ENCODE measurements around the gene SYNE1. TPM values are rescaled to one million over a fixed set of nuclear protein-coding genes. Genes with fewer than 3 reads are reported as not detected.

SYNE1 gene
- total RNA-seq, 1 donor from 2014 or later: 6.0 TPM

- no peak overlapping the region for H3K4me2 ChIP-seq
- no peaks in the 10 kb centered on the region for H3K79me2 ChIP-seq (ENCODE audit: low read depth)
- no peak for TF ChIP-seq CTCF (IDR thresholded peaks at IDR 0.05)
- no peak for TF ChIP-seq EZH2 (IDR thresholded peaks at IDR 0.05)
- no peak for TF ChIP-seq EZH2phosphoT487 (IDR thresholded peaks at IDR 0.05)
- H3K27me3 Mint-ChIP-seq (ENCODE audit: insufficient read depth, low read depth): peaks cover 2% of the 10 kb centered on the region
- H3F3A ChIP-seq (ENCODE audit: low read depth): no peaks in the 10 kb centered on the region
- DNase-seq (ENCODE audit: low spot score): no peak
- no peaks in the 10 kb centered on the region for H3K9me3 ChIP-seq (ENCODE audit: low read depth)
- H3K27me3 ChIP-seq: no peaks in the 10 kb centered on the region
- peaks cover 2% of the 10 kb centered on the region for H3K36me3 Mint-ChIP-seq
- H3K9ac ChIP-seq: no peak overlapping the region
- H2AFZ ChIP-seq (replicated peaks): no peak overlapping the region
- no peak overlapping the region for H3K4me3 ChIP-seq
- H3K27ac Mint-ChIP-seq: no peak overlapping the region
- H3K9me3 Mint-ChIP-seq: no peaks in the 10 kb centered on the region
- peaks cover 26% of the 10 kb centered on the region for H3K4me1 Mint-ChIP-seq
- H3K36me3 ChIP-seq: no peaks in the 10 kb centered on the region
- H4K20me1 ChIP-seq (ENCODE audit: low read depth): no peaks in the 10 kb centered on the region
- H3K4me1 ChIP-seq: peaks cover 6% of the 10 kb centered on the region
- H3K27ac ChIP-seq: no peak overlapping the region
- H3K4me3 Mint-ChIP-seq: no peak overlapping the region
Observed at GRCh38 chr6:152298055-152298647, 339.0 kb downstream of the SYNE1 start.

GRCh38 chr6:152296648-152297376 is 340.4 kb downstream of the SYNE1 start:
- H3K36me3 ChIP-seq: no peaks in the 10 kb centered on the region
- no peak overlapping the region for H2AFZ ChIP-seq (replicated peaks)
- DNase-seq (ENCODE audit: low spot score): no peak
- Mint-ChIP-seq H3K27me3 (ENCODE audit: insufficient read depth, low read depth) (no peaks in the 10 kb centered on the region), H3K9me3 (no peaks in the 10 kb centered on the region), H3K36me3 (peaks cover 4% of the 10 kb centered on the region), H3K4me1 (peaks cover 26% of the 10 kb centered on the region), H3K4me3 (no peak overlapping the region), H3K27ac (peak overlapping the region; percentile 88)
- H3K9me3 ChIP-seq (ENCODE audit: low read depth): no peaks in the 10 kb centered on the region
- peaks cover 6% of the 10 kb centered on the region for H3K4me1 ChIP-seq
- no peak overlapping the region for H3K9ac ChIP-seq
- no peaks in the 10 kb centered on the region for H3F3A ChIP-seq (ENCODE audit: low read depth)
- H3K27ac ChIP-seq: no peak overlapping the region
- H4K20me1 ChIP-seq (ENCODE audit: low read depth): no peaks in the 10 kb centered on the region
- H3K4me2 ChIP-seq: no peak overlapping the region
- no peak for TF ChIP-seq EZH2 (IDR thresholded peaks at IDR 0.05)
- TF ChIP-seq CTCF (IDR thresholded peaks at IDR 0.05): no peak
- TF ChIP-seq EZH2phosphoT487 (IDR thresholded peaks at IDR 0.05): no peak
- no peaks in the 10 kb centered on the region for H3K27me3 ChIP-seq
- no peaks in the 10 kb centered on the region for H3K79me2 ChIP-seq (ENCODE audit: low read depth)
- no peak overlapping the region for H3K4me3 ChIP-seq

- Mint-ChIP-seq H3K4me1 (peaks cover 19% of the 10 kb centered on the region), H3K27me3 (ENCODE audit: insufficient read depth, low read depth) (no peaks in the 10 kb centered on the region), H3K27ac (no peak overlapping the region), H3K36me3 (peaks cover 4% of the 10 kb centered on the region), H3K9me3 (no peaks in the 10 kb centered on the region), H3K4me3 (no peak overlapping the region)
- no peaks in the 10 kb centered on the region for H4K20me1 ChIP-seq (ENCODE audit: low read depth)
- H3K9ac ChIP-seq: no peak overlapping the region
- H3K27ac ChIP-seq: no peak overlapping the region
- no peaks in the 10 kb centered on the region for H3K4me1 ChIP-seq
- no peak overlapping the region for H3K4me2 ChIP-seq
- TF ChIP-seq CTCF (IDR thresholded peaks at IDR 0.05) (no peak), EZH2 (IDR thresholded peaks at IDR 0.05) (no peak), EZH2phosphoT487 (IDR thresholded peaks at IDR 0.05) (no peak)
- no peaks in the 10 kb centered on the region for H3K79me2 ChIP-seq (ENCODE audit: low read depth)
- no peak overlapping the region for H2AFZ ChIP-seq (replicated peaks)
- DNase-seq (ENCODE audit: low spot score): no peak
- H3F3A ChIP-seq (ENCODE audit: low read depth): no peaks in the 10 kb centered on the region
- H3K4me3 ChIP-seq: no peak overlapping the region
- H3K27me3 ChIP-seq: no peaks in the 10 kb centered on the region
- H3K36me3 ChIP-seq: no peaks in the 10 kb centered on the region
- no peaks in the 10 kb centered on the region for H3K9me3 ChIP-seq (ENCODE audit: low read depth)
Observed at GRCh38 chr6:152295920-152296319, 341.2 kb downstream of the SYNE1 start.

Data from neural progenitor cell (in vitro differentiated cells).